Glutamatergic neuron (in vitro differentiated cells): ENCODE data around the gene PAM16. TPM values are rescaled to one million over a fixed set of nuclear protein-coding genes. Genes with fewer than 3 reads are reported as not detected.

Experiments used
- DNase-seq: peaks from one replicate; pipeline ENCODE4 v3.0.0; 2022
- H3K27ac Mint-ChIP-seq: one replicate; pipeline ENCODE4 v1.8.0; 2020; ENCODE audit warnings: mild to moderate bottlenecking, mixed read lengths, inconsistent platforms; ENCODE audit not compliant: unreplicated experiment
- H3K27me3 Mint-ChIP-seq: one replicate; pipeline ENCODE4 v1.8.0; 2020; ENCODE audit warnings: mild to moderate bottlenecking, moderate library complexity, mixed read lengths, inconsistent platforms; ENCODE audit not compliant: unreplicated experiment
- H3K36me3 Mint-ChIP-seq: one replicate; pipeline ENCODE4 v1.8.0; 2020; ENCODE audit warnings: mild to moderate bottlenecking, mixed read lengths, inconsistent platforms; ENCODE audit not compliant: unreplicated experiment
- H3K4me1 Mint-ChIP-seq: one replicate; pipeline ENCODE4 v1.8.0; 2020; ENCODE audit warnings: mild to moderate bottlenecking, low read depth, mixed read lengths, inconsistent platforms; ENCODE audit not compliant: unreplicated experiment
- H3K4me3 Mint-ChIP-seq: one replicate; pipeline ENCODE4 v1.8.0; 2020; ENCODE audit warnings: mild to moderate bottlenecking, mixed read lengths, inconsistent platforms; ENCODE audit not compliant: unreplicated experiment
- H3K9me3 Mint-ChIP-seq: one replicate; pipeline ENCODE4 v1.8.0; 2020; ENCODE audit warnings: mild to moderate bottlenecking, moderate library complexity, mixed read lengths, inconsistent platforms; ENCODE audit not compliant: unreplicated experiment
- total RNA-seq: library from RNA; stranded (reverse); fragmentation: NEBNext Ultra II Directional; extraction: Animal tissue kit (Norgen Biotek cat#: 25700); gene quantifications from one replicate; pipeline ENCODE4 v1.2.1, GENCODE V29; 2021; ENCODE audit not compliant: unreplicated experiment
- TF ChIP-seq, protein P1 (sequence below): fragments of 200-600 bp; sonication (generic); IDR thresholded peaks from one replicate; pipeline ENCODE4 v1.5.0; 2021; ENCODE audit not compliant: partially characterized antibody, unreplicated experiment

The PAM16 gene
- total RNA-seq, 1 donor from 2014 or later, result 33.1 TPM

DNA sequence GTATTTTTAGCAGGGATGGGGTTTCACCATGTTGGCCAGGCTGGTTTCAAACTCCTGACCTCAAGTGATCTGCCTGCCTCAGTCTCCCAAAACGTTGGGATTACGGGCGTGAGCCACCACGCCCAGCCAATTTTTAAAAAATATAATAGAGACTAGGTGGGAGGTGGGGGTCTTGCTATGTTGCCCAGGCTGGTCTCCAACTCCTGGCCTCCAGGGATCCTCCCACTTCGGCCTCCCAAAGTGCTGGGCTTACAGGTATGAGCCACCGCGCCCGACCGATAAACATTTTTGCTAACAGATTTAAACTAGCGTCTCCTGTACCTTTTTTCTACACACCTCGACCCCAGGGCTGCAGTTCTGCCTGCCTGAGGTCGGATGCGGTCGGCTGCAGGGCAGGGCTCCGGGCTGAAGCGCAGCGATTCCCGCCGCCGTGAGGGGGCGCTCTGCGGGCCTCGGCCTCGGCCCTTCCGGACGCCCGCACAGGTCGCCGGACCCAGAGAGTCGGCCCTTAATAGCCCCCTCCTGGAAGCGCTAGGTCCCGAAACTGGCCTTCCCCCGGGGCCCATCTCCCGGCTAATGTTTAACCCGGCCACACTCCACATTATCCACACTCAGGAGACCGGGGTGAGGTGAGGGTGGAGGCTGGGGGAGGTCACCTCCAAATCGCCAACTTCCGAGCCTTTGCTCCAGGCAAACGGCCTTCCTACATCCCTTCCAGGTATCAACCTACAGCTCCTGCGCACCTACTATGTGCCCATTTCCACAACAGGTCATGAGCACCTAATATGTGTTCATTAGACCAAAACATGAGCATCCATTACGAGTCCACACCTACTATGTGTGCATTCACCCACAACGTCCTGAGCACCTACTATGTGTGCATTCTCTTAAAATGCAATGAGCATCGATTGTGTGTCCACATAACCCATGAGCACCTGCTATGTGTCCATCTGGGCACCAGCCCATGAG, 37.3 kb downstream of the PAM16 start:
- peaks cover 6% of the 10 kb centered on the region for H3K4me1 Mint-ChIP-seq
- DNase-seq, result peak; percentile 84
- peaks cover 14% of the 10 kb centered on the region for H3K27me3 Mint-ChIP-seq
- TF ChIP-seq, protein P1, sequence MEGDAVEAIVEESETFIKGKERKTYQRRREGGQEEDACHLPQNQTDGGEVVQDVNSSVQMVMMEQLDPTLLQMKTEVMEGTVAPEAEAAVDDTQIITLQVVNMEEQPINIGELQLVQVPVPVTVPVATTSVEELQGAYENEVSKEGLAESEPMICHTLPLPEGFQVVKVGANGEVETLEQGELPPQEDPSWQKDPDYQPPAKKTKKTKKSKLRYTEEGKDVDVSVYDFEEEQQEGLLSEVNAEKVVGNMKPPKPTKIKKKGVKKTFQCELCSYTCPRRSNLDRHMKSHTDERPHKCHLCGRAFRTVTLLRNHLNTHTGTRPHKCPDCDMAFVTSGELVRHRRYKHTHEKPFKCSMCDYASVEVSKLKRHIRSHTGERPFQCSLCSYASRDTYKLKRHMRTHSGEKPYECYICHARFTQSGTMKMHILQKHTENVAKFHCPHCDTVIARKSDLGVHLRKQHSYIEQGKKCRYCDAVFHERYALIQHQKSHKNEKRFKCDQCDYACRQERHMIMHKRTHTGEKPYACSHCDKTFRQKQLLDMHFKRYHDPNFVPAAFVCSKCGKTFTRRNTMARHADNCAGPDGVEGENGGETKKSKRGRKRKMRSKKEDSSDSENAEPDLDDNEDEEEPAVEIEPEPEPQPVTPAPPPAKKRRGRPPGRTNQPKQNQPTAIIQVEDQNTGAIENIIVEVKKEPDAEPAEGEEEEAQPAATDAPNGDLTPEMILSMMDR, result peak; percentile 81
- H3K36me3 Mint-ChIP-seq, result no peaks in the 10 kb centered on the region
- peaks cover 9% of the 10 kb centered on the region for H3K9me3 Mint-ChIP-seq
- peak overlapping the region; percentile 89 for H3K4me3 Mint-ChIP-seq
- peak overlapping the region; percentile 92 for H3K27ac Mint-ChIP-seq

DNA sequence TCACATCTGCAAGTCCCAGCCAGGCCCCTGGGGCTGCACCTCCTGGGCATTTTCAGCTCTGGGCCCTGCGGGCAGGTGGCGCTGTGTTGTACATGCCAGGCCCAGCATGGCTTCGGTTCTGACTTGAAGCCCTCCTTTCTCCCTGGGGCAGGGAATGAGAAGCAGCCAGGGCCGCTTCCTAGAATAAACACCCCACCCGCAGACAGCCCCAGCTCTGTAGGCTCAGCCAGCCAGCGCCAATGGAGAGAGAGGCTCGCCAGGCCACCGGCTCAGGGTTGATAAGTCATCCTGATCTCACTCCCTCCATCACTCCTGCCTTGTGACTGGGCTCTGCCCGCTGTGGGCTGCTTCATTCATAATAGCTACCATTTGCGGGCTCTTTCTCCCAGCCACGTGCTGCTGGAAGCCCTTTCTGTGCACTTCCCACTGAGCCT, 41.3 kb downstream of the PAM16 start:
- Mint-ChIP-seq H3K4me1 (peaks cover 21% of the 10 kb centered on the region), H3K36me3 (no peaks in the 10 kb centered on the region), H3K27ac (no peak overlapping the region), H3K27me3 (peaks cover 15% of the 10 kb centered on the region), H3K9me3 (peaks cover 14% of the 10 kb centered on the region), H3K4me3 (no peak overlapping the region)
- TF ChIP-seq, protein P1, result peak; percentile 48
- DNase-seq, result peak; percentile 65

DNA sequence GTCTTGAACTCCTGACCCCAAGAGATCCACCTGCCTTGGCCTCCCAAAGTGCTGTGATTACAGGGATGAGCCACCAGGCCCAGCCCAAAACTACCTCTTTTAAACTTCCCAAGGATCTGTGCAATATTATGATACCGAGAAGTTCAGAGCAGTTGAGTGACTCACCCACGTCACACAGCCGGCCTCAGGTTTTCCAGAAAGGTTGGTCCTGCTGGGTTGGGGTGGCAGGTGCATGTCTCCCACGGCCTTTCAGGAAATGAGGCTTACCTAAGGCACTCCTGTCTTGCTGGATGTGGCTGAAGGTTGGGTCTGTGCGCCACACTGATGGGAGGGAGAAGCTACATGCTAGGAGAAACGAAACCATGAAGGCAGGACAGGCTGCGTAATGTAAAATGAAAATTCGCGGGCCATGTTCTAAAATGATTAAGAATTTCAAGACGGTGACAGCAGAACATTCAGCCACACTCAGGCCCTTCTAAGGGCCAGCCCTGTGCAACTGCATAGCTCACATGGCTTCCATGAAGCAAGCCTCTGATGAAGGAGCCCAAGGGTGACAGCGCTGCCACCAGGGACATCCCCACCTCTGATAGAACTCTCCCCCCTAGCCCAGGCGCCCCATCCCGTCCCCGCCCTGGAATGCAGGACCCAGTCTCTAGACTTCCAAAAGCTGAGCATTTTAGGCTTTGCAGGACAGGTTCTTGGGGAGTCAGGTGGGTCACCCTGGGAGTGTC, 41.9 kb downstream of the PAM16 start:
- Mint-ChIP-seq H3K36me3 (no peaks in the 10 kb centered on the region), H3K4me3 (no peak overlapping the region), H3K4me1 (peaks cover 22% of the 10 kb centered on the region), H3K27ac (peak overlapping the region; percentile 20), H3K27me3 (peaks cover 13% of the 10 kb centered on the region), H3K9me3 (peaks cover 14% of the 10 kb centered on the region)
- TF ChIP-seq, protein P1, result no peak
- DNase-seq, result no peak

DNA sequence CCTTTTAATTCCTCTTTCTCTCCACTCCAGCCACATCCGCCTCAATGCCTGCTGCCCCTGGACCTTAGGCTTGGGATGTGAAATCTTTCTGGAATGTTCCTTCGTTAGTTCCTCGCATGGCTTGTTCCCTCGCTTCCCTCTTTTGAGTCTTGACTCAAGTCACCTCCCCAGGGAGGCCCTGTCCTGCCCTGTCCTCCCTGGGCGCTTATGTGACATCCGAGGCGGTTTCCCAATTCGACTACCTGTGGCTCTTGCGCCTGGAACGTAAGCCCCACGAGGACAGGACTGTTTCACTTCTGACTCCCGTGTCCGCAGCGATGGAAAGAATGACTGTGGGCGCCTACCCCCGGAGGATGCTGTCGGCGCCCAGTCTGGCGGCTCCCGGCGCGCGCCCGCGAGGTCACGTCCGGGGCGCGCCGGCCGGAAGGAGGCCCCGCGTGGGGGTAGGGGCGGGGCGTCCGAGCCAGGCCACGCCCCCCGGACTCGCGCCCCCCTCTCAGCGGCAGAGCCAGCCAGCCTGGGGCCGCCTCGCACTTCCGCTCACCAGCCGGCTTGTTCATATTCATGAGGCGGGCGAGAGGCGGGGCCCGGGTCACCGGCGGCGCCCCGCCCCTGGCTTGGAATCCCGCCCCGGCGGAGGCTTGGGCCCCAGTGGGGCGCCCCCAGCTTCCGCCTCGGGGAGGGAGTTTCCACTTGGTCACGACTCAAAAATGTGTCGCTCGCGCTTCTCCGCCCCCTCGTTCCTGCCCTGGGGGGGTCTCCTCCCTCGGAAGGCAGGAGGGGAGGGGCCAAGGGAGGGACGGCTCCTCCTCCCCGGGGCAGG, 43.7 kb downstream of the PAM16 start:
- peaks cover 31% of the 10 kb centered on the region for H3K4me1 Mint-ChIP-seq
- peak; percentile 93 for DNase-seq
- H3K27me3 Mint-ChIP-seq, result peaks cover 15% of the 10 kb centered on the region
- H3K9me3 Mint-ChIP-seq, result peaks cover 21% of the 10 kb centered on the region
- no peaks in the 10 kb centered on the region for H3K36me3 Mint-ChIP-seq
- peak overlapping the region; percentile 95 for H3K27ac Mint-ChIP-seq
- peak overlapping the region; percentile 95 for H3K4me3 Mint-ChIP-seq
- TF ChIP-seq, protein P1, result no peak
